HepG2 (cell line): ENCODE results near the gene MEIOB. TPM values are rescaled to one million over a fixed set of nuclear protein-coding genes. Genes with fewer than 3 reads are reported as not detected.

ENCODE experiments used
- CSRNP2 ChIP-seq: sonication (generic); formaldehyde crosslinking; conservative IDR thresholded peaks from 2 replicates; pipeline ENCODE4 v1.8.0; 2022; ENCODE audit warnings: low read depth, missing genetic modification reagents
- GPBP1L1 ChIP-seq: sonication (generic); formaldehyde crosslinking; IDR thresholded peaks from 2 replicates; pipeline ENCODE4 v1.5.0; 2020; ENCODE audit warnings: mild to moderate bottlenecking, missing genetic modification reagents
- MXD1 ChIP-seq: sonication (generic); formaldehyde crosslinking; IDR thresholded peaks from 2 replicates; pipeline ENCODE4 v1.4.0; 2020; ENCODE audit warnings: mild to moderate bottlenecking, missing genetic modification reagents
- RNF2 ChIP-seq: fragments of 450-650 bp; conservative IDR thresholded peaks from 2 replicates; pipeline ENCODE4 v1.6.1; 2016; ENCODE audit warnings: low read depth
- ZBTB4 ChIP-seq: sonication (generic); formaldehyde crosslinking; IDR thresholded peaks from 2 replicates; pipeline ENCODE4 v1.4.0; 2020; ENCODE audit warnings: missing genetic modification reagents, mild to moderate bottlenecking, borderline replicate concordance
- ZNF362 ChIP-seq: sonication (generic); formaldehyde crosslinking; IDR thresholded peaks from 2 replicates; pipeline ENCODE4 v1.4.0; 2020; ENCODE audit warnings: missing genetic modification reagents, mild to moderate bottlenecking, borderline replicate concordance
- ZNF512B ChIP-seq: sonication (generic); formaldehyde crosslinking; IDR thresholded peaks from 2 replicates; pipeline ENCODE4 v1.5.1; 2020; ENCODE audit warnings: missing genetic modification reagents, mild to moderate bottlenecking, borderline replicate concordance
- ZNF572 ChIP-seq: sonication (generic); formaldehyde crosslinking; IDR thresholded peaks from 2 replicates; pipeline ENCODE4 v1.5.1; 2020; ENCODE audit warnings: mild to moderate bottlenecking, missing genetic modification reagents
- ZNF589 ChIP-seq: sonication (generic); formaldehyde crosslinking; conservative IDR thresholded peaks from 2 replicates; pipeline ENCODE4 v1.8.0; 2022; ENCODE audit warnings: mild to moderate bottlenecking, moderate library complexity, missing genetic modification reagents
- ZNF770 ChIP-seq: sonication (generic); formaldehyde crosslinking; IDR thresholded peaks from 2 replicates; pipeline ENCODE4 v1.5.0; 2020; ENCODE audit warnings: mild to moderate bottlenecking, missing genetic modification reagents
- ZNF781 ChIP-seq: sonication (generic); formaldehyde crosslinking; IDR thresholded peaks from 2 replicates; pipeline ENCODE4 v1.5.1; 2020; ENCODE audit warnings: borderline replicate concordance, mild to moderate bottlenecking, missing genetic modification reagents; ENCODE audit errors: not compliant biosample characterization
- ZSCAN9 ChIP-seq: IDR thresholded peaks from 2 replicates; pipeline ENCODE4 v1.6.1; 2016; ENCODE audit warnings: borderline replicate concordance
- ZZZ3 ChIP-seq: sonication (generic); formaldehyde crosslinking; IDR thresholded peaks from 2 replicates; pipeline ENCODE4 v1.4.0; 2020; ENCODE audit warnings: missing genetic modification reagents, mild to moderate bottlenecking, borderline replicate concordance
- polyA plus RNA-seq, 8 experiments: library from polyadenylated mRNA; depleted of rRNA in 3 of 8; stranded (reverse) in 7 of 8; unstranded in 1 of 8; fragments of >200 nt; fragmentation: Illumina TruSeq in 4 of 8; extraction: Trizol in 4 of 8; gene quantifications; 2 replicates each; pipeline versions ENCODE4 v1.2.1 to v1.2.3, GENCODE V29; 2011 to 2016; ENCODE audit warnings: low read depth in 4 of 8, missing spikeins in 1 of 8, mixed read lengths in 1 of 8; ENCODE audit not compliant: insufficient read depth in 1 of 8
- total RNA-seq, 5 experiments: library from RNA; depleted of rRNA; stranded (reverse); fragments of >200 nt; fragmentation: Illumina TruSeq; extraction: Trizol; gene quantifications; 2 replicates each; pipeline ENCODE4 v1.2.3, GENCODE V29; 2016; ENCODE audit warnings: low read depth in 1 of 5

MEIOB gene
- total and polyA plus RNA-seq, 2 of the 13 experiments (the other 11 are each of a cell fraction or from before 2014, with no cell fraction given): 0.17 TPM; not detected in 1

- TF ChIP-seq CSRNP2 (CRISPR knock-in tag) (no peak), ZNF781 (CRISPR knock-in tag) (no peak), GPBP1L1 (CRISPR knock-in tag) (no peak), ZZZ3 (no peak), ZNF362 (CRISPR knock-in tag) (no peak), ZNF512B (CRISPR knock-in tag) (no peak), ZNF572 (CRISPR knock-in tag) (no peak), MXD1 (CRISPR knock-in tag) (no peak), RNF2 (no peak), ZSCAN9 (no peak), ZNF770 (CRISPR knock-in tag) (no peak), ZNF589 (CRISPR knock-in tag) (no peak), ZBTB4 (CRISPR knock-in tag) (no peak)
Observed at GRCh38 chr16:1884155-1884760, 12.3 kb upstream of the MEIOB start (continued).
